IMR-90 (cell line): ENCODE results near the gene KLF13. TPM values are rescaled to one million over a fixed set of nuclear protein-coding genes. Genes with fewer than 3 reads are reported as not detected.

Experiments
- BHLHE40 ChIP-seq: fragments of 150-350 bp; IDR thresholded peaks from 2 replicates; pipeline ENCODE4 v1.6.1; 2016; ENCODE audit warnings: mild to moderate bottlenecking, low read depth, low read length
- CEBPB ChIP-seq: IDR thresholded peaks from 2 replicates; pipeline ENCODE4 v1.6.1; 2012; ENCODE audit warnings: low read depth, low read length, improper control_type of control experiment
- POLR2A ChIP-seq: IDR thresholded peaks from 2 replicates; pipeline ENCODE4 v1.6.1; 2012; ENCODE audit warnings: mild to moderate bottlenecking, low read depth, low read length
- RAD21 ChIP-seq: IDR thresholded peaks from 2 replicates; pipeline ENCODE4 v1.6.1; 2012; ENCODE audit warnings: low read length, improper control_type of control experiment
- USF2 ChIP-seq: fragments of 150-350 bp; IDR thresholded peaks from 2 replicates; pipeline ENCODE4 v1.6.1; 2017; ENCODE audit warnings: mild to moderate bottlenecking, antibody characterized with exemption, low read length, low read depth
- polyA plus RNA-seq, 3 experiments: library from polyadenylated mRNA; depleted of rRNA; stranded (reverse); fragments of >200 nt; gene quantifications; 2 replicates each; pipeline ENCODE4 v1.2.3, GENCODE V29; 2012; ENCODE audit warnings: low replicate concordance in 1 of 3
- total RNA-seq: library from RNA; depleted of rRNA; stranded (reverse); fragments of >200 nt; gene quantifications from 2 replicates; pipeline ENCODE4 v1.2.3, GENCODE V29; 2012

Gene KLF13
- total and polyA plus RNA-seq, 2 of the 4 experiments (the other 2 are of a cell fraction) = 9.5 to 10.6 TPM

- TF ChIP-seq USF2 (peak; percentile 71; the same call in 1 of the 2 replicates), BHLHE40 (peak; percentile 78; the same call in 1 of the 2 replicates), POLR2A (peak; percentile 89; the same call in 1 of the 2 replicates), CEBPB (no peak), RAD21 (no peak)
These were observed at the start of gene KLF13 (continued) for GRCh38 chr15:31326156-31326874.
